Measurements from ENCODE around the gene TAAR6. TPM values are rescaled to one million over a fixed set of nuclear protein-coding genes. Genes with fewer than 3 reads are reported as not detected.
"Not testable (repeated sequence)": the region's sequence is repeated elsewhere in the genome, so short reads cannot be mapped to it uniquely, and the experiment has no call there.

TAAR6 gene
- total and polyA plus RNA-seq, 7 experiments from 2014 or later = not detected

GRCh38 chr6:132530293-132530974, 39.7 kb upstream of the TAAR6 start:
- peaks cover 0 to 3% (median 0%) of the 10 kb centered on the region in 7 donors for H3K4me1 Mint-ChIP-seq

DNA sequence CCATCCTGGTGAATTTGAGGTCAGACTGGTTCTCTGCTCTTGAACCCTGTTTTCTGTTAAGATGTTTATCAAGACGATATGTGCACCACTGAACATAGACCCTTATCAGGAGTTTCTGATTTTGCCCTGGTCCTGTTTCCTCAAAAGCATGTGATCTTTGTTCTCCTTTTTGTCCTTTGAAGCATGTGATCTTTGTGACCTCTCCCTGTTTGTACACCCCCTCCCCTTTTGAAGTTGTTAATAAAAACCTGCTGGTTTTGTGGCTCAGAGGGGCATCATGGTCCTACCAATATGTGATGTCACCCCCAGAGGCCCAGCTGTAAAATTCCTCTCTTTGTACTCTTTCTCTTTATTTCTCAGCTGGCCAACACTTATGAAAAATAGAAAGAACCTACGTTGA, 35.6 kb upstream of the TAAR6 start:
- H3K27ac Mint-ChIP-seq; CTCF ChIA-PET; DNase-seq; H3K27ac ChIP-seq (ENCODE audit: low read depth, low read length); H3K9me3 Mint-ChIP-seq; H3K4me3 ChIP-seq (ENCODE audit: low read length); ATAC-seq; H3K4me1 Mint-ChIP-seq; H3K36me3 ChIP-seq (ENCODE audit: control insufficient read depth in 2 of 3, insufficient read depth in 3 of 3, low read length in 3 of 3); H3K36me3 Mint-ChIP-seq; H3K27me3 ChIP-seq (ENCODE audit: control insufficient read depth in 2 of 2, insufficient read depth in 2 of 2, low read length in 2 of 2); POLR2A ChIA-PET; H3K4me3 Mint-ChIP-seq; H3K4me1 ChIP-seq (ENCODE audit: control insufficient read depth in 2 of 2, insufficient read depth in 2 of 2, low read length in 2 of 2); H3K9me3 ChIP-seq (ENCODE audit: control insufficient read depth in 2 of 3, low read length in 3 of 3): not testable (repeated sequence)
- H3K27me3 Mint-ChIP-seq = peaks cover 11 to 42% (median 22%) of the 10 kb centered on the region in 5 donors
- intact Hi-C loops (cut with micrococcal nuclease) = loop anchor here in 1 of 2 donors (5.0 kb wide), 3 partner anchors 133 to 428 kb away; no protein-coding TSS in a partner anchor

More at GRCh38 chr6:132530293-132530974, 39.7 kb upstream of the TAAR6 start:
- H3K27ac Mint-ChIP-seq = no peak overlapping the region
- ATAC-seq (peak; percentile 85), DNase-seq (peak; percentile 26 to 70 (median 54))
- peaks cover 0 to 6% (median 0%) of the 10 kb centered on the region in 11 donors for H3K9me3 Mint-ChIP-seq
- H3K27me3 Mint-ChIP-seq = peaks cover 6 to 29% (median 18%) of the 10 kb centered on the region in 5 donors
- Histone ChIP-seq H3K4me3 (ENCODE audit: low read length) (no peak overlapping the region), H3K27me3 (ENCODE audit: control insufficient read depth in 2 of 2, insufficient read depth in 2 of 2, low read length in 2 of 2) (no peaks in the 10 kb centered on the region), H3K4me1 (ENCODE audit: control insufficient read depth in 2 of 2, insufficient read depth in 2 of 2, low read length in 2 of 2) (no peaks in the 10 kb centered on the region), H3K27ac (ENCODE audit: low read depth, low read length) (no peak overlapping the region), H3K9me3 (ENCODE audit: control insufficient read depth in 2 of 3, low read length in 3 of 3) (no peaks in the 10 kb centered on the region), H3K36me3 (ENCODE audit: control insufficient read depth in 2 of 3, insufficient read depth in 3 of 3, low read length in 3 of 3) (no peaks in the 10 kb centered on the region)
- intact Hi-C loops (cut with micrococcal nuclease) = loop anchor here (1.0 to 5.0 kb wide), 15 partner anchors 137 to 1567 kb away; partner anchors contain the start of gene RPS12 (in 1 of the 2)
- CTCF ChIA-PET = interaction anchor here (0.7 kb wide), 1 partner anchor 17 kb away, joined by 3 read pairs; the partner anchor contains the start of gene STX7
- H3K36me3 Mint-ChIP-seq = no peaks in the 10 kb centered on the region
- peak overlapping the region in 3 of 10 donors; percentile 5 to 66 (median 32) for H3K4me3 Mint-ChIP-seq
- POLR2A ChIA-PET = no interaction called here

GRCh38 chr6:132537145-132537544, 33.0 kb upstream of the TAAR6 start:
- no peak for ATAC-seq
- H3K36me3 Mint-ChIP-seq = no peaks in the 10 kb centered on the region

DNA sequence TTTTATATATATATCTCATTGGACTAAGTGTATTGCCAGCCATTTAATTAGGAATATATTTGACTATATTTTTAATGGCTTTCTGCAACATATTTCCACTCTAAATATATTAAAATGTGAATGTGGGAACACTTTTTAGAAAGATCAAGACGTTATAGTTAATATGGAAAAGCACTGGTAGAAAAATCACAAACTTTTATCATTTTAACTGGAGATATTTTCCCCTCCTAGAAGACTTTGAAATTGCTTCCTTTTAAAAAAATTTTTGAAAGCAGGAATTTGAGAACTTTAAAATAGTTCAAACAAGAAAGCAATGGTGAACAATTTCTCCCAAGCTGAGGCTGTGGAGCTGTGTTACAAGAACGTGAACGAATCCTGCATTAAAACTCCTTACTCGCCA, 32.1 kb upstream of the TAAR6 start, which contains the start of gene TAAR9:
Gene TAAR9, plus strand, starts transcription at position 301 of the 400 bp plus-strand sequence. Its CDS starts 13 bp downstream, at position 314.
- CTCF ChIA-PET = no interaction called here
- intact Hi-C loops (cut with micrococcal nuclease) = no loop called here

More at GRCh38 chr6:132537145-132537544, 33.0 kb upstream of the TAAR6 start:
- Mint-ChIP-seq H3K4me1 (peaks cover 0 to 2% (median 0%) of the 10 kb centered on the region in 7 donors), H3K27me3 (peaks cover 11 to 42% (median 31%) of the 10 kb centered on the region in 5 donors), H3K4me3 (no peak overlapping the region), H3K9me3 (peaks cover 0 to 6% (median 0%) of the 10 kb centered on the region in 11 donors), H3K27ac (no peak overlapping the region)
- ChIA-PET CTCF (no interaction called here), POLR2A (no interaction called here)
- no peak overlapping the region for H3K4me3 ChIP-seq (ENCODE audit: low read length)
- DNase-seq = no peak
- peaks cover 0 to 2% of the 10 kb centered on the region in 2 donors for H3K27me3 ChIP-seq (ENCODE audit: control insufficient read depth in 2 of 2, insufficient read depth in 2 of 2, low read length in 2 of 2)
- no peaks in the 10 kb centered on the region for H3K9me3 ChIP-seq (ENCODE audit: control insufficient read depth in 2 of 3, low read length in 3 of 3)
- no peak overlapping the region for H3K27ac ChIP-seq (ENCODE audit: low read depth, low read length)
- H3K4me1 ChIP-seq (ENCODE audit: control insufficient read depth in 2 of 2, insufficient read depth in 2 of 2, low read length in 2 of 2) = no peaks in the 10 kb centered on the region
- H3K36me3 ChIP-seq (ENCODE audit: control insufficient read depth in 2 of 3, insufficient read depth in 3 of 3, low read length in 3 of 3) = no peaks in the 10 kb centered on the region
- intact Hi-C loops (cut with micrococcal nuclease) = no loop called here

GRCh38 chr6:132544826-132545225, 25.3 kb upstream of the TAAR6 start:
- H3K36me3 Mint-ChIP-seq = no peaks in the 10 kb centered on the region
- intact Hi-C loops (cut with micrococcal nuclease) = no loop called here
- no peaks in the 10 kb centered on the region for H3K9me3 ChIP-seq (ENCODE audit: control insufficient read depth in 2 of 3, low read length in 3 of 3)
- H3K27ac ChIP-seq (ENCODE audit: low read depth, low read length) = no peak overlapping the region
- H3K4me1 ChIP-seq (ENCODE audit: control insufficient read depth in 2 of 2, insufficient read depth in 2 of 2, low read length in 2 of 2) = no peaks in the 10 kb centered on the region
- ChIA-PET CTCF (no interaction called here), POLR2A (no interaction called here)
- H3K27ac Mint-ChIP-seq = no peak overlapping the region
- H3K4me3 ChIP-seq (ENCODE audit: low read length) = no peak overlapping the region
- H3K27me3 Mint-ChIP-seq = peaks cover 0 to 36% (median 26%) of the 10 kb centered on the region in 5 donors
- ATAC-seq (no peak), DNase-seq (no peak)
- H3K4me3 Mint-ChIP-seq = no peak overlapping the region
- H3K9me3 Mint-ChIP-seq = no peaks in the 10 kb centered on the region
- no peaks in the 10 kb centered on the region for H3K36me3 ChIP-seq (ENCODE audit: control insufficient read depth in 2 of 3, insufficient read depth in 3 of 3, low read length in 3 of 3)
- H3K27me3 ChIP-seq (ENCODE audit: control insufficient read depth in 2 of 2, insufficient read depth in 2 of 2, low read length in 2 of 2) = no peaks in the 10 kb centered on the region
- no peaks in the 10 kb centered on the region for H3K4me1 Mint-ChIP-seq

More for the DNA sequence above, 32.1 kb upstream of the TAAR6 start, which contains the start of gene TAAR9:
- no peak for DNase-seq
- POLR2A ChIA-PET = no interaction called here
- peaks cover 0 to 2% of the 10 kb centered on the region in 2 donors for H3K27me3 ChIP-seq (ENCODE audit: control insufficient read depth in 2 of 2, insufficient read depth in 2 of 2, low read length in 2 of 2)
- H3K27me3 Mint-ChIP-seq = peaks cover 11 to 41% (median 34%) of the 10 kb centered on the region in 5 donors
- H3K4me1 ChIP-seq (ENCODE audit: control insufficient read depth in 2 of 2, insufficient read depth in 2 of 2, low read length in 2 of 2) = no peaks in the 10 kb centered on the region
- no peak within 1 kb of the TSS for H3K4me3 ChIP-seq (ENCODE audit: low read length)
- H3K27ac Mint-ChIP-seq = no peak within 1 kb of the TSS
- peaks cover 0 to 6% (median 0%) of the 10 kb centered on the region in 11 donors for H3K9me3 Mint-ChIP-seq
- no peak within 1 kb of the TSS for H3K27ac ChIP-seq (ENCODE audit: low read depth, low read length)
- H3K36me3 Mint-ChIP-seq = no peaks in the 10 kb centered on the region
- peaks cover 0 to 2% (median 0%) of the 10 kb centered on the region in 7 donors for H3K4me1 Mint-ChIP-seq
- H3K9me3 ChIP-seq (ENCODE audit: control insufficient read depth in 2 of 3, low read length in 3 of 3) = no peaks in the 10 kb centered on the region
- H3K36me3 ChIP-seq (ENCODE audit: control insufficient read depth in 2 of 3, insufficient read depth in 3 of 3, low read length in 3 of 3) = no peaks in the 10 kb centered on the region
- no peak for ATAC-seq
- H3K4me3 Mint-ChIP-seq = no peak within 1 kb of the TSS

DNA sequence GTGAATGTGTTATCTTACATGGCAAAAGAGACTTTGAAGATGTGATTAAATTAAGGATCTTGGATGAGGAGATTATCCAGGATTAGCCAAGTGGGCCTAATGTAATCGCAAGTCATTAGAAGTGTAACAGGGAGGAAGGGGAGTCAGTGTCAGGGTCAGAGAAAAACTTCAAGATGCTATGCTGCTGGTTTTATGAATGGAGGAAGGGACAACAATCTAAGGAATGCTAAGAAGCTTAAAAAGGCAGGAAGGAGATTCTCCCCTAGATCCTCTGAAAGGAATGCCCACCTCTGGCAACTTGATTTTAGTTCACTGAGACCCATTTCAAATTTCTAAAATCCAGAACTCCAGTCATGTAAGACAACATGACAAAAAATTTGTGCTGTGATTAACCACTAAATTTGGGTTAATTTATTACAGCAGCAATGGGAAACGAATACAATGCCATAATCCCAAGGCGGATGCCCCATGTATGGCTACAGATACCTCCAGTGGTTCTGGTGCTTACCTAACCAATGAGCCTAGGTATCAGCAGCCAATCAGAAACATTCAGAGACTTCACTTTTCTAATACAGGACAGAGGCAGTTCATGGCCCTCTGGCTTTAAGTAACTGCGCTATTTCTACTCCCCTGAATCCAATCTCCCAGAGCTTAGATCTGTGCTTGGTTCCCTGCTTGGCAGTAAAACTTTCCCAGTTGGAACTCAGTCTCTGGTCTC, 21.2 kb upstream of the TAAR6 start:
- Mint-ChIP-seq H3K4me1 (no peaks in the 10 kb centered on the region), H3K4me3 (no peak overlapping the region), H3K36me3 (no peaks in the 10 kb centered on the region), H3K27ac (no peak overlapping the region), H3K9me3 (no peaks in the 10 kb centered on the region), H3K27me3 (peaks cover 11 to 28% (median 22%) of the 10 kb centered on the region in 5 donors)
- Histone ChIP-seq H3K27ac (ENCODE audit: low read depth, low read length) (no peak overlapping the region), H3K27me3 (ENCODE audit: control insufficient read depth in 2 of 2, insufficient read depth in 2 of 2, low read length in 2 of 2) (no peaks in the 10 kb centered on the region), H3K4me1 (ENCODE audit: control insufficient read depth in 2 of 2, insufficient read depth in 2 of 2, low read length in 2 of 2) (no peaks in the 10 kb centered on the region), H3K36me3 (ENCODE audit: control insufficient read depth in 2 of 3, insufficient read depth in 3 of 3, low read length in 3 of 3) (no peaks in the 10 kb centered on the region), H3K9me3 (ENCODE audit: control insufficient read depth in 2 of 3, low read length in 3 of 3) (no peaks in the 10 kb centered on the region), H3K4me3 (ENCODE audit: low read length) (no peak overlapping the region)
- no peak for DNase-seq
- ChIA-PET POLR2A (no interaction called here), CTCF (no interaction called here)
- intact Hi-C loops (cut with micrococcal nuclease) = no loop called here
- no peak for ATAC-seq

Data from naive thymus-derived CD4-positive, alpha-beta T cell (primary cell).